ENCODE data around the gene FSTL4.

Gene FSTL4

GRCh38 chr5:133372293-133372937 is 239.9 kb downstream of the FSTL4 start:
- no peak for DNase-seq (ENCODE audit: insufficient read length, low spot score)
- no peak for FAIRE-seq

GRCh38 chr5:133371371-133372155 is 240.8 kb downstream of the FSTL4 start:
- no peak for DNase-seq (ENCODE audit: insufficient read length, low spot score)

GRCh38 chr5:133370904-133371303 is 241.4 kb downstream of the FSTL4 start:
- no peak for DNase-seq (ENCODE audit: insufficient read length, low spot score)
- no peak for FAIRE-seq

More at GRCh38 chr5:133371371-133372155, 240.8 kb downstream of the FSTL4 start:
- FAIRE-seq: no peak

- DNase-seq (ENCODE audit: insufficient read length, low spot score): no peak
- FAIRE-seq: no peak
Observed at GRCh38 chr5:133370036-133370831, 242.1 kb downstream of the FSTL4 start.

- FAIRE-seq (no peak), DNase-seq (ENCODE audit: insufficient read length, low spot score) (no peak)
Observed at GRCh38 chr5:133368916-133369783, 243.2 kb downstream of the FSTL4 start.

GRCh38 chr5:133367984-133368383 is 244.4 kb downstream of the FSTL4 start:
- FAIRE-seq: no peak
- no peak for DNase-seq (ENCODE audit: insufficient read length, low spot score)

- DNase-seq (ENCODE audit: insufficient read length, low spot score) (no peak), FAIRE-seq (no peak)
Observed at GRCh38 chr5:133367071-133367786, 245.1 kb downstream of the FSTL4 start.

GRCh38 chr5:133366438-133366837 is 245.9 kb downstream of the FSTL4 start:
- DNase-seq (ENCODE audit: insufficient read length, low spot score) (no peak), FAIRE-seq (no peak)

GRCh38 chr5:133365738-133366137 is 246.6 kb downstream of the FSTL4 start:
- no peak for DNase-seq (ENCODE audit: insufficient read length, low spot score)
- FAIRE-seq: no peak

GRCh38 chr5:133364936-133365707 is 247.2 kb downstream of the FSTL4 start:
- FAIRE-seq (no peak), DNase-seq (ENCODE audit: insufficient read length, low spot score) (no peak)

- DNase-seq (ENCODE audit: insufficient read length, low spot score): no peak
- no peak for FAIRE-seq
Observed at GRCh38 chr5:133363807-133364587, 248.3 kb downstream of the FSTL4 start.

- no peak for FAIRE-seq
Observed at GRCh38 chr5:133362438-133362837, 249.9 kb downstream of the FSTL4 start.

GRCh38 chr5:133361922-133362321 is 250.4 kb downstream of the FSTL4 start:
- no peak for FAIRE-seq
- DNase-seq (ENCODE audit: insufficient read length, low spot score): no peak

More at GRCh38 chr5:133362438-133362837, 249.9 kb downstream of the FSTL4 start:
- DNase-seq (ENCODE audit: insufficient read length, low spot score): no peak

- DNase-seq (ENCODE audit: insufficient read length, low spot score) (no peak), FAIRE-seq (no peak)
Observed at GRCh38 chr5:133360693-133361472, 251.5 kb downstream of the FSTL4 start.

GRCh38 chr5:133359861-133360260 is 252.5 kb downstream of the FSTL4 start:
- DNase-seq (ENCODE audit: insufficient read length, low spot score) (no peak), FAIRE-seq (no peak)

- no peak for FAIRE-seq
Observed at GRCh38 chr5:133358271-133358670, 254.1 kb downstream of the FSTL4 start.

GRCh38 chr5:133357758-133358157 is 254.6 kb downstream of the FSTL4 start:
- FAIRE-seq (no peak), DNase-seq (ENCODE audit: insufficient read length, low spot score) (no peak)

More at GRCh38 chr5:133358271-133358670, 254.1 kb downstream of the FSTL4 start:
- DNase-seq (ENCODE audit: insufficient read length, low spot score): no peak

All from GM19239 (cell line).